ENCODE results near the gene RPS15.
"Not testable (repeated sequence)": the region's sequence is repeated elsewhere in the genome, so short reads cannot be mapped to it uniquely, and the experiment has no call there.

RPS15 gene

DNA sequence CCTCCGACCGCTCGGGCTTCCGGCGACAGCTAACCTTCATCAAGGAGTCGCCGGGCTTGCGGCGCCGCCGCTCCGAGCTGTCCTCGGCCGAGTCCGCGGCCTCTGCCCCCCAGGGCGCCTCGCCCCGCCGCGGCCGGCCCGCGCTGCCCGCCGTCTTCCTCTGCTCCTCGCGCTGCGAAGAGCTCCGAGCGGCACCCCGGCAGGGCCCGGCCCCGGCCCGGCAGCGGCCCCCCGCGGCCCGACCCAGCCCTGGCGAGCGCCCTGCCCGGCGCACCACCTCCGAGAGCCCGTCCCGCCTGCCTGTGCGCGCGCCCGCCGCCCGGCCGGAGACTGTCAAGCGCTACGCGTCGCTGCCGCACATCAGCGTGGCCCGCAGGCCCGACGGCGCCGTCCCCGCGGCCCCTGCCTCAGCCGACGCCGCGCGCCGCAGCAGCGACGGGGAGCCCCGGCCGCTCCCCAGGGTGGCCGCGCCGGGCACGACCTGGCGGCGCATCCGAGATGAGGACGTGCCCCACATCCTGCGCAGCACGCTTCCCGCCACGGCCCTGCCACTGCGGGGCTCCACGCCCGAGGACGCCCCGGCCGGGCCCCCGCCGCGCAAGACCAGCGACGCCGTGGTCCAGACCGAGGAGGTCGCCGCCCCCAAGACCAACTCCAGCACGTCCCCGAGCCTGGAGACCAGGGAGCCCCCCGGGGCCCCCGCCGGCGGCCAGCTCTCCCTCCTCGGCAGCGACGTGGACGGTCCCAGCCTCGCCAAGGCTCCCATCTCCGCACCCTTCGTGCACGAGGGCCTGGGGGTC lies 31.3 kb downstream of the RPS15 start:
- DNase-seq (ENCODE audit: low read depth in 2 of 2) = no peak

DNA sequence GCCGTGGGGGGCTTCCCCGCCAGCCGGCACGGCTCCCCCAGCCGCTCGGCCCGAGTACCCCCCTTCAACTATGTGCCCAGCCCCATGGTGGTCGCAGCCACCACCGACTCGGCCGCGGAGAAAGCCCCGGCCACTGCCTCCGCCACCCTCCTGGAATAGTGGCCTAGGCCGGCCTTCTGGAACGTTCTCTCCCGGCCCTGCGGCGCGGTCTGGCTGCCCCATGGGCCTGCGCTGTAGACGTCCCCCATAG lies 31.8 kb downstream of the RPS15 start:
- DNase-seq (ENCODE audit: low read depth in 2 of 2) = no peak

- no peak for DNase-seq (ENCODE audit: low read depth in 2 of 2)
Measured at GRCh38 chr19:1470305-1471009, 32.3 kb downstream of the RPS15 start.

DNA sequence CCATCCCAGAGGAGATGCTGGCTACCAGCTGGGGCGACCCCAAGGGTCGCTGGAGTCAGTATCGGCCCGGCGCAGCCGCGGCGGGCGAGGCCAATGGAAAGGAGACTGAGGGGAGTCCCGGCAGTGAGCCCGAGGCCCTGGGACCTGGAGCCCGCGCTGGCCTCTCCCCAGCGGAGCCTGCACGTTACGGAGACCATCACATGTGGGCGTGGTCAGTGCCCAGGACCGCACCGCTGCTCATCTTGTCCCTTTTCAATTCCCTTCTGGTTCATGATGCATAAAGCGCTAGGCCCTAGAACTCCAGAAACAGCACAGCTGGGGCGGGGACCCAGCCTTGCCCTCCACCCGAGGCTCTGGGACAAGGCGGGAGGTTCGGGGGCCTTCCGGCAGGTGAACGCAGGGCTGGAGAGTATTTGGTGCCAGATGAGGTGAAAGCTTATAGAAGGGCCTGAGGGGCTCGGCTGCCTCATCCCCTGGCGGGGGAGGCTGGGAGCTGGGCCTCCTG lies 32.9 kb downstream of the RPS15 start:
- no peak for DNase-seq (ENCODE audit: low read depth in 2 of 2)

DNA sequence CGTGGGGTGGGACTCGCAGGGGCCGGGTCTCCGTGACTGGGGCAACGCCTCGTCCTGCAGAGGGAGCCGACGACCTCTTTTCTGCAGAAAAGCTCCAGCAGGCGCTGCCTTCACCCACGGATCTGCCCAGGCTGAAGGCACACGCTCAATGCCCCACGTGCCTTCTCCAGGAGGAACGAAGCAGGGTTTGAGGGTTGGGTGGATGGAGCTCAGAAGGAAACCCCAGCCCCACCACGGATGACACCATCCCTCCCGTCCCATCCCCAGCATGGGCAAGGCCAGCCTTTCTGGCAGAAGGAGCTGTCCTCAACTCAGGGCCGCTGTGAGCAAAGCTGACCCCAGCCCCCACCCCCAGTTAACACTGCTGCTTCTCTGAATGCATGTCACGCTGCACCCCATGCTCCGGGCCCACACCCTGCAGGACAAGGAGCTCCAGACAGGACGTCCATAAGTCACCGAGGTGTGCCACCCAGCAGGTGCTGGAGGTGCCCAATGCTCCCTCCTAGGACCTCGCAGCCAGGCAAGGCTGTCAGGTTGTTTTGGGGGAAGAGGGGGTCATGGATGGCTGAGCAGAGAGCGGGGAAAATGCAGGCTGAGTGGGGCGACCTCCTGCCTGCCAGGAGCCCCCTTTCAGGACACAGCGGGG lies 33.4 kb downstream of the RPS15 start:
- DNase-seq (ENCODE audit: low read depth in 2 of 2) = no peak

DNA sequence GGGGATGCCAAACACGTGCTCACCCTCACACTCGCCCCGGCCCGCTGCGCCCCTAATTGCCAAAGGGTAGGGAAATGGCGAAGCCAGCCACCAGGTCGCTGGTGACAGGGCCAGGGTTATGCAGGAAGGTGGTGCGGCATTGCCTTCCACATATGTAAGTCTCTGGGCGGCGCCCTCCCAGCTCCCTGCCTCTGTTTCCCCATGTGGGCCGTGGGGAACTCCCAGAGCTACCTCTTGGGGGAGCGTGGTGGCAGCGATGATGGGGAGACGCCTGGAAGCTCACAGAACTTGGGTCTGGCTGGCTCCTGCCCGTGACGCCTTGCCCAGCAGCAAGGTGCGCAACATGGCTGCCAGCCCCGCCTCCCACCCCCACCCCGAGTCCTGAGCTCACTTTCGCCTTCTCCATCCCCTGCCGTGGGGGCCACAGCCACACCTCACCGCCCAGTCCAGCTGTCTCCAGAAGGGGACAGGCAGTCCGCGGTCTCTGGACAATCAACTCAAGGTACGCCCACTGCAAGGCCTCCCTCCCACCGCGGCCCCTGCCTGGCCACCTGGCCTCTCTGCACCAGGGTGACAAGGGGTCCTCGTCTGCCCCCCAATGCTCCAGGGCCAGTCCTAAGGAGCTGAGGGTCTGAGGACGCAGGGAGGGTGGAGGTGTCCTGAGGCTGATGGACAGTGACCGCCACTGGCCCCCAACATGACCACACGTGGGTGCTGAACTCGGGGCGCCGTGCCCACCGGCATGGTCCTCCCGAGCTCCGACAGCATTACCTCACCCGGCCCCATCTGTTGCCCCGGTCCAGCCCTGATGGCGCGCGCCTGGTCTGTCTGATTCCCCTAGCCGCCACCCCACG lies 34.3 kb downstream of the RPS15 start:
- no peak for DNase-seq (ENCODE audit: low read depth in 2 of 2)

- no peak for DNase-seq (ENCODE audit: low read depth in 2 of 2)
Measured at GRCh38 chr19:1473085-1473851, 35.1 kb downstream of the RPS15 start.

DNA sequence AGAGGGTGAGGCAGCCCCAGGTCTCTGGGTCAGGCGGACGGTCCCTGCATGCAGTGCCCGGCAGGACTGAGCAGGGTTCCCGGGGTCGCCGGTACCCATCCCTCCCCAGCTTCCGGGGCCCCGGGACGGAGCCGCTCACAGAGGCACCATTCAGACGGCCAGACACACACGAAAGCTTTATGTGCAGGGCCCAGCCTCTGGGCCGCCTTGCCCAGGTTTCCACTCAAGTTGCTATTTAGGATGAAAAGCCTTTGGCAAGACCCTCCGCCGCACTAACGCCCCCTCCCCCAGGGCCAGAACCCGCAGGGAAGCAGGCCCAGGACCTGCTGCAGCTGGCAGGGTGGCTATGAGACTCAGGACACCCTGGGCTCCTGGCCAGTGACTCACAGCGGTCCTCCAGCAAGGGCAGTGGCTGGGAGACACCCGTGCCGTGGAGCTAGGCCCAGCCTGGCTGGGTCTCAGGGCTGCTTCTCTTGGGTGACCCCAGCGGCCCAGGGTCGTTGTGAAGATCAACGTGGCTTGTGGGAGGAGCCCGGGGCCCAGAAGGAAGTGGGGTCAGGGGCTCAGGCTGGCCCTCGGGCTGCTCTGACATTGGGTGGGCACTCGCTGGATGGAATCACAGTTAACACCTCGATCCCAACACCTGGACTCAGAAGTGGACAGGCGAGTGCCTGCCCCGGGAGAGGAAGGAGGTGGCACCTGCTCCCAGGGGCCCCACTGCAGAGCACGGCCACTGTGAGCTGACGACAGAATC lies 36.0 kb downstream of the RPS15 start:
- no peak for DNase-seq (ENCODE audit: low read depth in 2 of 2)

GRCh38 chr19:1474765-1475351 lies 36.7 kb downstream of the RPS15 start:
- DNase-seq (ENCODE audit: low read depth in 2 of 2) = no peak

- DNase-seq (ENCODE audit: low read depth in 2 of 2) = no peak
Measured at GRCh38 chr19:1475751-1476437, 37.7 kb downstream of the RPS15 start.

DNA sequence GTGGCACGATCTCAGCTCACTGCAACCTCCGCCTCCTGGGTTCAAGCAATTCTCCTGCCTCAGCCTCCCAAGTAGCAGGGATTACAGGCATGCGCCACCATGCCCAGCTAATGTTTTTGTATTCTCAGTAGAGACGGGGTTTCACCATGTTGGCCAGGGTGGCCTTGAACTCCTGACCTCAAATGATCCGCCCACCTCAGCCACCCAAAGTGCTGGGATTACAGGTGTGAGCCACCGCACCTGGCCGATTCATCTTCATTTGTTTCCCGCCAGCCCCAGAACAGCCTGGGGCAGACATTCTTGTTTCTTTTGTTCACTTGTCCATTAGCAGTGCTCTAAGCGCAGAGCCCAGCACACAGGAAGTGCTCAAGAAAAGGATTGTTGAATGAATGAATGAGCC lies 38.9 kb downstream of the RPS15 start:
- not testable (repeated sequence) for DNase-seq (ENCODE audit: low read depth in 2 of 2)

DNA sequence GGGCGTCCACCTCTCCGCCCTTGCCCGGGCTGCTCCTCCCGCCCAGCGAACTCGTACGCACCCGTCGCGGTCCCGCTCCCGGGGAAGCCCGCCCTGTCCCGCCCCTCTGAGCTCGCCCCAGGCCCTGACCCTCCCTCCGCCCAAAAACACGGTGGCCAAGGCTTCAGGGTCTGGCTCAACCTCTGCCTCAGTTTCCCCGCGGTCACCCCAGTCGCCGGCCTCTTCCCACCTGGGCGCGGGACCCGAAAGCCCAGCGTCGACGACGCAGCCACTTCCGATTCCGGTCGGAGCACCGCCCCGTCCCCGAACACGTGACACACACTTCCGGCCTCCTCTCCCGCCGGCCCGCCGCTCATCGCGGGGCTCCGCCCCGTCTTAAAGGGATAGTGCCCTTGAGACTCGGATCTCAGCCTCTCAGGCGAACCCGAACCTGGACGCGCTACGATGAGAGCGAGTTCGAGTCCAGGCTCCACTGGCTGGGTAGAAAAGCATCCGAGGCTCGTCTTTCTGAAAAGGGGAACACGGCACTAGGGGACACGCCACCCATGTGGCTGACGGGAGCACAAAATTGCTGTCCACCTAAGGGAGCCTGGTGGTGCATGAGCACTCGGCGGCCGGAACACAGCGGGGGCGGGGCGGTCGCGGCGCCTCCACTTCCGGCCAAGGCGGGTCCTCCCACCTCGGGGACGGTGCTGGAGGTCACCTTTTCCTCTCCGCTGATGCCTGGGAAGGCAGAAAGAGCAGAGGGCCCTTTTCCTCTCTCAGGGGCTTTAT lies 40.9 kb downstream of the RPS15 start, which contains the start of gene C19orf25:
Gene C19orf25, minus strand, starts transcription at position 282 of the 774 bp plus-strand sequence. CDS start 312 bp downstream, outside the sequence.
- DNase-seq (ENCODE audit: low read depth in 2 of 2) = peak; percentile 90 to 92

- DNase-seq (ENCODE audit: low read depth in 2 of 2) = no peak
Measured at GRCh38 chr19:1481224-1481892, 43.2 kb downstream of the RPS15 start.

DNA sequence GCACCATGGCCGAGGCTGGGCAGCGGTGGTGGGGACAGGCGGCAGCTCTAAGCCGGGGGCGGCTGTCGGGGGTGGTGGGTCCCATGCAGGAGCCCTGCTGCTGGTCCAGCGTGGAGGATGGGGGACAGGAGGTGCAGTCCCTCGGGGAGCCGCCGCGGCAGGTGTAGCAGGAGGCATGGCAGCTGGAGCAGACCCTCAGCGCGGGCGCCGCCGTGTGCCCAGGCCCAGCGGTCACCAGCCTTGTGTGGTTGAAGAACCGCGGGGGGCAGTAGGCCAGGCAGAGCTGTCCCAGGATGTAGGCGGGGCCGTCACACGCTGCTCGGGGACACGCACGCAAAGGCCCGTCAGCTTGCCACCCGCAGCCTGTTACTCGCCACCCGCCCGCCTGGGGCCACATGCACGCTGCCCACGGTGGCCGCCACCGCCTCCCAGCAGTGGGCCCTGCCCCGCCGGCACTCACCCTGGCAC lies 43.7 kb downstream of the RPS15 start:
- no peak for DNase-seq (ENCODE audit: low read depth in 2 of 2)

GRCh38 chr19:1482361-1483130 lies 44.4 kb downstream of the RPS15 start:
- no peak for DNase-seq (ENCODE audit: low read depth in 2 of 2)

DNA sequence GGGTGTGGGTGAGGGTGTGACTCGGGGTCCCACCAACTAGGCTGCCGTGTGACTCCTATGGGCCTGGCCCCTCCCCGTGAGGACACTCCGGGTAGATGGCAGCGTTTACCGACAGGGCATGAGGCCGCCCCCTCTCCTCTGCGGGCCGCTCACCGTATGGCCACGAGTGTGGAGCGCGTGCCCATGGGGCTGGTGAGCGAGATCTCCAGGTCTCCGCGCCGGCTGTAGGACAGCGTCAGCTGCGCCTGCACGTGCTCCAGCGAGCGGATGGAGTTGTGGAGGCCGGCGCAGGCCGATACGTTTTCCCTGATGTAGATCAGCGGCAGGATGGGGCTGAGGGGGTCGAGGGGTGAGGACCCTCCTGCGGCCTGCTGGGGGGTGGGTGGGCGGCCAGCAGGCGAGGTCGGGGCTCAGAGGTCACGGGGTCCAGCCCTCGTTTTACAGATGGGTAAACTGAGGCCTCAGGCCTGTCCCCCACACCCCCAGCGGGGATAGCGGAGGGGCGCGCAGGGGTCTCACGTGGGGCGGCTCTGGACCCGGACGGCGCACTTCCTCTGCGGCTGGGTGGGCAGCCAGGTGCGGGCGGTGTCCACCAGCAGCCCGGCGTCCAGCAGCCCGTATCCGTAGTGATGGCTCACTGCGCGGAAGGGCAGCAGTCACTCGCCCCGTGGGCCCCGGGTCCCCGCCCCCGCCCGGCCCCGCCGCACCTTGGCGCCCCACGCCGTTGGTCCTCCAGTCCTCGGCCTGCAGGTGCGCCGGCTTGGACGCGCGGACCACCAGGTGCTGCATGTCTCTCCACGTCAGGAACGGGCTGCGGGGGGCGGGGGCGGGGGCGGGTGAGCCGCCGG lies 45.2 kb downstream of the RPS15 start:
- DNase-seq (ENCODE audit: low read depth in 2 of 2) = no peak

Measured in stimulated activated CD4-positive, alpha-beta T cell treated with anti-CD3 and anti-CD28 coated beads, Interleukin-15, amount 100 ng/mL, for 48 hours (primary cell).